Neural cell (in vitro differentiated cells): ENCODE data around the gene ATXN7L3. TPM values are rescaled to one million over a fixed set of nuclear protein-coding genes. Genes with fewer than 3 reads are reported as not detected.

Experiments
- H2AFZ ChIP-seq: fragments of 200-600, 300-800 bp; sonication (generic), shearing (Covaris generic); 2 replicates; pipeline ENCODE4 v1.6.0; 2014; ENCODE audit warnings: low read depth, mild to moderate bottlenecking, antibody characterized with exemption, low read length, moderate library complexity
- H3F3A ChIP-seq: fragments of 200-600 bp; shearing (Covaris generic); 2 replicates; pipeline ENCODE4 v1.6.1; 2016; ENCODE audit warnings: mild to moderate bottlenecking, moderate library complexity, mixed read lengths, antibody characterized with exemption, low read length; ENCODE audit not compliant: insufficient read depth, poor library complexity, severe bottlenecking
- H3K27ac ChIP-seq: fragments of 200-600, 300-800 bp; sonication (generic), shearing (Covaris generic); 2 replicates; pipeline ENCODE4 v1.5.1; 2014; ENCODE audit warnings: mild to moderate bottlenecking, low read length, moderate library complexity
- H3K27me3 ChIP-seq: fragments of 300-800, 200-600 bp; sonication (generic), shearing (Covaris generic); 2 replicates; pipeline ENCODE4 v1.6.0; 2014; ENCODE audit warnings: mild to moderate bottlenecking, low read depth, low read length, moderate library complexity; ENCODE audit not compliant: insufficient read depth
- H3K36me3 ChIP-seq: fragments of 300-800, 200-600 bp; sonication (generic), shearing (Covaris generic); 2 replicates; pipeline ENCODE4 v1.5.1; 2014; ENCODE audit warnings: mild to moderate bottlenecking, antibody characterized with exemption, low read length, moderate library complexity; ENCODE audit not compliant: insufficient read depth
- H3K4me2 ChIP-seq: fragments of 300-800, 200-600 bp; sonication (generic), shearing (Covaris generic); 2 replicates; pipeline ENCODE4 v1.6.0; 2014; ENCODE audit warnings: mild to moderate bottlenecking, low read length
- H3K4me3 ChIP-seq: fragments of 300-800, 200-600 bp; sonication (generic), shearing (Covaris generic); 2 replicates; pipeline ENCODE4 v1.5.1; 2014; ENCODE audit warnings: mild to moderate bottlenecking, low read length, moderate library complexity
- H3K79me2 ChIP-seq: fragments of 200-600 bp; shearing (Covaris generic); replicated peaks from 2 replicates; pipeline ENCODE4 v1.6.0; 2014; ENCODE audit warnings: mild to moderate bottlenecking, low read length, moderate library complexity; ENCODE audit not compliant: insufficient read depth
- H3K9ac ChIP-seq: fragments of 300-800, 200-600 bp; sonication (generic), shearing (Covaris generic); 2 replicates; pipeline ENCODE4 v1.6.1; 2016; ENCODE audit warnings: mild to moderate bottlenecking, low read length, mixed read lengths
- H3K9me2 ChIP-seq: fragments of 200-600 bp; shearing (Covaris generic); 2 replicates; pipeline ENCODE4 v1.6.1; 2016; ENCODE audit warnings: mild to moderate bottlenecking, low read length, mixed read lengths; ENCODE audit not compliant: insufficient read depth
- H3K9me3 ChIP-seq: fragments of 200-600, 300-800 bp; sonication (generic), shearing (Covaris generic); 2 replicates; pipeline ENCODE4 v1.6.1; 2016; ENCODE audit warnings: mild to moderate bottlenecking, mixed run types, low read length, moderate library complexity, mixed read lengths
- H4K20me1 ChIP-seq: fragments of 200-600 bp; shearing (Covaris generic); 2 replicates; pipeline ENCODE4 v1.6.1; 2016; ENCODE audit warnings: mild to moderate bottlenecking, mixed run types; ENCODE audit not compliant: insufficient read depth
- CTCF ChIP-seq: fragments of 450-650 bp; IDR thresholded peaks from 2 replicates; pipeline ENCODE4 v1.5.1; 2014; ENCODE audit warnings: antibody characterized with exemption, mild to moderate bottlenecking, moderate library complexity; ENCODE audit not compliant: poor library complexity, severe bottlenecking
- EP300 ChIP-seq: fragments of 450-650 bp; conservative IDR thresholded peaks from 2 replicates; pipeline ENCODE4 v1.6.1; 2014; ENCODE audit warnings: antibody characterized with exemption, mild to moderate bottlenecking, moderate library complexity; ENCODE audit not compliant: poor library complexity, severe bottlenecking
- EZH2 ChIP-seq: fragments of 200-600, 300-800 bp; shearing (Covaris generic), sonication (generic); IDR thresholded peaks from 2 replicates; pipeline ENCODE4 v1.6.1; 2014; ENCODE audit warnings: antibody characterized with exemption, low read length, borderline replicate concordance, mild to moderate bottlenecking; ENCODE audit not compliant: insufficient read depth, poor library complexity, severe bottlenecking
- MXI1 ChIP-seq: fragments of 450-650 bp; conservative IDR thresholded peaks from 2 replicates; pipeline ENCODE4 v1.6.1; 2014; ENCODE audit warnings: antibody characterized with exemption, mild to moderate bottlenecking; ENCODE audit not compliant: poor library complexity, severe bottlenecking
- POLR2AphosphoS5 ChIP-seq: IDR thresholded peaks from 2 replicates; pipeline ENCODE4 v1.6.1; 2012
- RAD21 ChIP-seq: fragments of 450-650 bp; conservative IDR thresholded peaks from 2 replicates; pipeline ENCODE4 v1.6.1; 2014; ENCODE audit warnings: antibody characterized with exemption, mild to moderate bottlenecking, moderate library complexity
- REST ChIP-seq: IDR thresholded peaks from 2 replicates; pipeline ENCODE4 v1.6.1; 2012; ENCODE audit warnings: borderline replicate concordance
- SMC3 ChIP-seq: fragments of 450-650 bp; conservative IDR thresholded peaks from 2 replicates; pipeline ENCODE4 v1.6.1; 2014; ENCODE audit warnings: antibody characterized with exemption, mild to moderate bottlenecking, moderate library complexity; ENCODE audit not compliant: poor library complexity
- TAF1 ChIP-seq: IDR thresholded peaks from 2 replicates; pipeline ENCODE4 v1.6.1; 2012; ENCODE audit warnings: low read depth
- polyA plus RNA-seq: library from polyadenylated mRNA; depleted of rRNA; stranded (reverse); fragments of >200 nt; gene quantifications from 2 replicates; pipeline ENCODE4 v1.2.3, GENCODE V29; 2014

Gene ATXN7L3
- polyA plus RNA-seq, 1 donor from 2014 or later: 97.2 TPM

- H3F3A ChIP-seq: no peaks in the 10 kb centered on the region
- no peak overlapping the region for H3K9ac ChIP-seq
- no peaks in the 10 kb centered on the region for H3K9me2 ChIP-seq
- no peak overlapping the region for H2AFZ ChIP-seq
- no peaks in the 10 kb centered on the region for H3K27me3 ChIP-seq
- TF ChIP-seq TAF1: no peak
- TF ChIP-seq CTCF: no peak
- no peak for TF ChIP-seq EP300
- no peak for TF ChIP-seq MXI1
- TF ChIP-seq EZH2: no peak
- TF ChIP-seq POLR2AphosphoS5: no peak
- no peak for TF ChIP-seq REST
- no peak for TF ChIP-seq SMC3
- no peak for TF ChIP-seq RAD21
- H3K4me2 ChIP-seq: no peak overlapping the region
- no peak overlapping the region for H3K4me3 ChIP-seq
- no peak overlapping the region for H3K27ac ChIP-seq
- H4K20me1 ChIP-seq: no peaks in the 10 kb centered on the region
- no peaks in the 10 kb centered on the region for H3K9me3 ChIP-seq
- no peaks in the 10 kb centered on the region for H3K79me2 ChIP-seq
- H3K36me3 ChIP-seq: no peaks in the 10 kb centered on the region
These were observed 33.9 kb upstream of the ATXN7L3 start for GRCh38 chr17:44233582-44233981.

- H3K36me3 ChIP-seq: no peaks in the 10 kb centered on the region
- no peak overlapping the region for H2AFZ ChIP-seq
- H3K4me2 ChIP-seq: no peak overlapping the region
- TF ChIP-seq TAF1: no peak
- no peak for TF ChIP-seq REST
- TF ChIP-seq SMC3: no peak
- no peaks in the 10 kb centered on the region for H4K20me1 ChIP-seq
- no peaks in the 10 kb centered on the region for H3F3A ChIP-seq
- H3K9me2 ChIP-seq: no peaks in the 10 kb centered on the region
- H3K9me3 ChIP-seq: no peaks in the 10 kb centered on the region
- H3K79me2 ChIP-seq: no peaks in the 10 kb centered on the region
- no peaks in the 10 kb centered on the region for H3K27me3 ChIP-seq
- no peak overlapping the region for H3K4me3 ChIP-seq
- H3K27ac ChIP-seq: no peak overlapping the region
- H3K9ac ChIP-seq: no peak overlapping the region
These were observed 32.4 kb upstream of the ATXN7L3 start for GRCh38 chr17:44232061-44232460.
